A549 (cell line): ENCODE results near the gene LYRM7. TPM values are rescaled to one million over a fixed set of nuclear protein-coding genes. Genes with fewer than 3 reads are reported as not detected.

Experiments
- ATAC-seq, 2 experiments: fragments of 200-7000 bp in 1 of 2; fragments of >200 bp in 1 of 2; cut with Nextera tagmentation in 1 of 2; cut with Tn5 transposase in 1 of 2; 3 replicates each; pipeline versions ENCODE4 v1.8.0 to v1.9.1; 2018 to 2020; ENCODE audit warnings: mild to moderate bottlenecking in 1 of 2, moderate library complexity in 1 of 2
- CTCF ChIA-PET: fragments of 300-600 bp; sonication (Branson Sonifier 250); formaldehyde crosslinking; extraction: SDS; loops from one replicate; lab custom pipeline; 2021; ENCODE audit warnings: antibody characterized with exemption, inconsistent platforms; lab: Yijun Ruan, JAX
- POLR2A ChIA-PET: fragments of 350-600 bp; formaldehyde crosslinking; extraction: SDS; loops from one replicate; lab custom pipeline; 2021; ENCODE audit warnings: antibody characterized with exemption, inconsistent platforms; lab: Yijun Ruan, JAX
- DNase-seq, 2 experiments: peaks; one replicate each; pipeline versions ENCODE4 v3.0.0 to v3.0.0-alpha.2; 2011 to 2016; ENCODE audit warnings: low read depth in 1 of 2, low spot score in 1 of 2
- FAIRE-seq: peaks from 2 replicates; lab custom pipeline; 2011; peaks lifted over from hg19 to GRCh38; lab: Jason Lieb, UNC
- H3K27ac ChIP-seq, 2 experiments: fragments of >200 bp; sonication (Bioruptor Twin); formaldehyde crosslinking; 3 replicates each; pipeline ENCODE4 v1.5.1; 2016 to 2017
- H3K4me1 ChIP-seq: fragments of >200 bp; sonication (Bioruptor Twin); formaldehyde crosslinking; 3 replicates; pipeline ENCODE4 v1.6.1; 2016
- H3K4me2 ChIP-seq: fragments of >200 bp; sonication (Bioruptor Twin); formaldehyde crosslinking; 3 replicates; pipeline ENCODE4 v1.6.1; 2016
- H3K4me3 ChIP-seq: fragments of >200 bp; sonication (Bioruptor Twin); formaldehyde crosslinking; 3 replicates; pipeline ENCODE4 v1.5.1; 2016
- H3K9me3 ChIP-seq: fragments of >200 bp; sonication (Bioruptor Twin); formaldehyde crosslinking; 3 replicates; pipeline ENCODE4 v1.6.1; 2016
- ATOH8 ChIP-seq: fragments of 250-450 bp; sonication (Bioruptor Pico); IDR thresholded peaks from 2 replicates; pipeline ENCODE4 v1.5.0; 2020; ENCODE audit warnings: low read depth, mild to moderate bottlenecking, moderate library complexity
- CEBPB ChIP-seq, 2 experiments: fragments of >200 bp in 1 of 2; sonication (Bioruptor Twin) in 1 of 2; formaldehyde crosslinking in 1 of 2; IDR thresholded peaks; 2 replicates each; pipeline ENCODE4 v1.6.1; 2012 to 2016
- EP300 ChIP-seq, 2 experiments: fragments of >200 bp; sonication (Bioruptor Twin); formaldehyde crosslinking; IDR thresholded peaks; 2 replicates in 1 of 2; 3 replicates in 1 of 2; pipeline ENCODE4 v1.6.1; 2016 to 2017
- FOSB ChIP-seq: fragments of 250-450 bp; sonication (Bioruptor Pico); IDR thresholded peaks from 2 replicates; pipeline ENCODE4 v1.5.0; 2020; ENCODE audit warnings: mild to moderate bottlenecking, moderate library complexity
- FOSL2 ChIP-seq, 2 experiments: fragments of 450-650 bp in 1 of 2; fragments of >200 bp in 1 of 2; sonication (Bioruptor Twin) in 1 of 2; formaldehyde crosslinking; IDR thresholded peaks; 2 replicates each; pipeline versions ENCODE4 v1.5.0 to v1.6.1; 2016 to 2020; ENCODE audit warnings: mild to moderate bottlenecking in 1 of 2, moderate library complexity in 1 of 2
- HOXA7 ChIP-seq: fragments of 250-450 bp; sonication (Bioruptor Pico); IDR thresholded peaks from 2 replicates; pipeline ENCODE4 v1.5.0; 2020; ENCODE audit warnings: mild to moderate bottlenecking, moderate library complexity
- HOXB5 ChIP-seq: fragments of 250-450 bp; sonication (Bioruptor Pico); IDR thresholded peaks from 2 replicates; pipeline ENCODE4 v1.5.0; 2020; ENCODE audit warnings: mild to moderate bottlenecking, moderate library complexity
- JUNB ChIP-seq: fragments of >200 bp; sonication (Bioruptor Twin); formaldehyde crosslinking; IDR thresholded peaks from 2 replicates; pipeline ENCODE4 v1.6.1; 2016
- MAFK ChIP-seq: fragments of 450-650 bp; IDR thresholded peaks from 2 replicates; pipeline ENCODE4 v1.6.1; 2014; ENCODE audit not compliant: partially characterized antibody
- MAZ ChIP-seq: fragments of 150-350 bp; IDR thresholded peaks from 2 replicates; pipeline ENCODE4 v1.6.1; 2014; ENCODE audit warnings: antibody characterized with exemption, low read depth, low read length, borderline replicate concordance
- NFE2L2 ChIP-seq: fragments of 150-350 bp; conservative IDR thresholded peaks from 2 replicates; pipeline ENCODE4 v1.6.1; 2014; ENCODE audit warnings: low read length
- POLR2AphosphoS2 ChIP-seq: conservative IDR thresholded peaks from 2 replicates; pipeline ENCODE4 v1.6.1; 2012; ENCODE audit warnings: low read length, improper control_type of control experiment, inconsistent platforms
- RAD21 ChIP-seq, 2 experiments: fragments of >200 bp in 1 of 2; sonication (Bioruptor Twin) in 1 of 2; formaldehyde crosslinking in 1 of 2; IDR thresholded peaks in 1 of 2; conservative IDR thresholded peaks in 1 of 2; 2 replicates in 1 of 2; 3 replicates in 1 of 2; pipeline ENCODE4 v1.6.1; 2012 to 2018; ENCODE audit warnings: inconsistent platforms in 1 of 2
- RCOR1 ChIP-seq: fragments of 150-350 bp; IDR thresholded peaks from 2 replicates; pipeline ENCODE4 v1.6.1; 2014; ENCODE audit warnings: antibody characterized with exemption, low read length, low read depth
- RFX5 ChIP-seq: fragments of 450-650 bp; IDR thresholded peaks from 2 replicates; pipeline ENCODE4 v1.7.1; 2014; ENCODE audit warnings: antibody characterized with exemption, mild to moderate bottlenecking, moderate library complexity
- SMC3 ChIP-seq: fragments of >200 bp; sonication (Bioruptor Twin); formaldehyde crosslinking; IDR thresholded peaks from 3 replicates; pipeline ENCODE4 v1.6.1; 2018; ENCODE audit warnings: inconsistent platforms
- ZC3H11A ChIP-seq: fragments of 450-650 bp; IDR thresholded peaks from 2 replicates; pipeline ENCODE4 v1.6.1; 2014; ENCODE audit warnings: antibody characterized with exemption, mild to moderate bottlenecking
- ZFP36 ChIP-seq: fragments of 450-650 bp; IDR thresholded peaks from 2 replicates; pipeline ENCODE4 v1.6.1; 2014; ENCODE audit warnings: borderline replicate concordance; ENCODE audit not compliant: partially characterized antibody
- WGBS: methylation state at CpG from one replicate; pipeline ENCODE4 v1.1.6; 2017; ENCODE audit errors: missing lambda C conversion rate; 5-methylcytosine and 5-hydroxymethylcytosine counted together
- polyA plus RNA-seq, 4 experiments: library from polyadenylated mRNA; depleted of rRNA in 3 of 4; stranded (reverse); fragments of >200 nt; fragmentation: RNase III in 1 of 4; extraction: RNeasy Plus Mini Kit Qiagen cat#74134 plus additional on column Dnase treatment in 1 of 4; gene quantifications; 2 replicates in 3 of 4; 3 replicates in 1 of 4; pipeline ENCODE4 v1.2.3, GENCODE V29; 2011 to 2017
- TF ChIP-seq, protein P1 (sequence below): fragments of >200 bp; sonication (Bioruptor Twin); formaldehyde crosslinking; IDR thresholded peaks from 2 replicates; pipeline ENCODE4 v1.6.1; 2016
- TF ChIP-seq, protein P2 (sequence below): fragments of 150-350 bp; IDR thresholded peaks from 2 replicates; pipeline ENCODE4 v1.6.1; 2014; ENCODE audit warnings: low read depth, mild to moderate bottlenecking, low read length
- TF ChIP-seq, protein P3 (sequence below): fragments of 200-600 bp; sonication (generic); IDR thresholded peaks from 2 replicates; pipeline ENCODE4 v1.6.1; 2016; ENCODE audit warnings: antibody characterized with exemption, mild to moderate bottlenecking, moderate library complexity
- TF ChIP-seq, protein P4 (sequence below): fragments of >200 bp; sonication (Bioruptor Twin); formaldehyde crosslinking; IDR thresholded peaks from 3 replicates; pipeline ENCODE4 v1.5.1; 2016
- TF ChIP-seq, protein P5 (sequence below): IDR thresholded peaks from 2 replicates; pipeline ENCODE4 v1.6.1; 2012
- TF ChIP-seq, protein P6 (sequence below): fragments of 250-450 bp; sonication (Bioruptor Pico); IDR thresholded peaks from 2 replicates; pipeline ENCODE4 v1.5.0; 2021; ENCODE audit warnings: mild to moderate bottlenecking, moderate library complexity, borderline replicate concordance

The LYRM7 gene
- polyA plus RNA-seq, 2 of the 4 experiments (the other 2 are of a cell fraction): 6.2 to 11.1 TPM

DNA sequence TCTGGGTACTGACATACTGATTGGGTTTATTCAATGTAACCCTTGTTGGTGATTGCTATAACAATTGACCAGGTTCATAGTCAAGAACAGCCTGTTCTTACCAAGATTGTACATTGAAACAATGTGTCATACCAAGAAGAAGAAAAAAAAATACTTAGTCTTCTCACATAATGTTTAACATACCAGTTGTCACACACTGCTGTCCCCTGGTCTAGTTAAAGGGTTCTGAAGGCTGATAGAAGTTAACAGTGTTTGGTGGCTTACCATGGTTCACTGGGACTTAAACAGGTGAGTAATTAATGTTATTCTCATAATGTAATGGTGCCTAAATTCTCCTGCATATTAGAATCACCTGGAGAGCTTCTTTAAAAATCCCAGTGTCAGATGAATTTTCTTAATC lies 74.6 kb downstream of the LYRM7 start:
- FAIRE-seq: peak; percentile 51
- H3K9me3 ChIP-seq: peaks cover 19% of the 10 kb centered on the region
- TF ChIP-seq FOSB (no peak), EP300 (IDR thresholded peaks at IDR 0.05) (no peak), HOXB5 (no peak), ZFP36 (no peak), ATOH8 (CRISPR knock-in tag) (no peak), SMC3 (no peak)
- TF ChIP-seq, protein P1, sequence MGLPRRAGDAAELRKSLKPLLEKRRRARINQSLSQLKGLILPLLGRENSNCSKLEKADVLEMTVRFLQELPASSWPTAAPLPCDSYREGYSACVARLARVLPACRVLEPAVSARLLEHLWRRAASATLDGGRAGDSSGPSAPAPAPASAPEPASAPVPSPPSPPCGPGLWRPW: no peak
- TF ChIP-seq, protein P2, sequence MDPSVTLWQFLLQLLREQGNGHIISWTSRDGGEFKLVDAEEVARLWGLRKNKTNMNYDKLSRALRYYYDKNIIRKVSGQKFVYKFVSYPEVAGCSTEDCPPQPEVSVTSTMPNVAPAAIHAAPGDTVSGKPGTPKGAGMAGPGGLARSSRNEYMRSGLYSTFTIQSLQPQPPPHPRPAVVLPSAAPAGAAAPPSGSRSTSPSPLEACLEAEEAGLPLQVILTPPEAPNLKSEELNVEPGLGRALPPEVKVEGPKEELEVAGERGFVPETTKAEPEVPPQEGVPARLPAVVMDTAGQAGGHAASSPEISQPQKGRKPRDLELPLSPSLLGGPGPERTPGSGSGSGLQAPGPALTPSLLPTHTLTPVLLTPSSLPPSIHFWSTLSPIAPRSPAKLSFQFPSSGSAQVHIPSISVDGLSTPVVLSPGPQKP: no peak
- TF ChIP-seq, protein P3, sequence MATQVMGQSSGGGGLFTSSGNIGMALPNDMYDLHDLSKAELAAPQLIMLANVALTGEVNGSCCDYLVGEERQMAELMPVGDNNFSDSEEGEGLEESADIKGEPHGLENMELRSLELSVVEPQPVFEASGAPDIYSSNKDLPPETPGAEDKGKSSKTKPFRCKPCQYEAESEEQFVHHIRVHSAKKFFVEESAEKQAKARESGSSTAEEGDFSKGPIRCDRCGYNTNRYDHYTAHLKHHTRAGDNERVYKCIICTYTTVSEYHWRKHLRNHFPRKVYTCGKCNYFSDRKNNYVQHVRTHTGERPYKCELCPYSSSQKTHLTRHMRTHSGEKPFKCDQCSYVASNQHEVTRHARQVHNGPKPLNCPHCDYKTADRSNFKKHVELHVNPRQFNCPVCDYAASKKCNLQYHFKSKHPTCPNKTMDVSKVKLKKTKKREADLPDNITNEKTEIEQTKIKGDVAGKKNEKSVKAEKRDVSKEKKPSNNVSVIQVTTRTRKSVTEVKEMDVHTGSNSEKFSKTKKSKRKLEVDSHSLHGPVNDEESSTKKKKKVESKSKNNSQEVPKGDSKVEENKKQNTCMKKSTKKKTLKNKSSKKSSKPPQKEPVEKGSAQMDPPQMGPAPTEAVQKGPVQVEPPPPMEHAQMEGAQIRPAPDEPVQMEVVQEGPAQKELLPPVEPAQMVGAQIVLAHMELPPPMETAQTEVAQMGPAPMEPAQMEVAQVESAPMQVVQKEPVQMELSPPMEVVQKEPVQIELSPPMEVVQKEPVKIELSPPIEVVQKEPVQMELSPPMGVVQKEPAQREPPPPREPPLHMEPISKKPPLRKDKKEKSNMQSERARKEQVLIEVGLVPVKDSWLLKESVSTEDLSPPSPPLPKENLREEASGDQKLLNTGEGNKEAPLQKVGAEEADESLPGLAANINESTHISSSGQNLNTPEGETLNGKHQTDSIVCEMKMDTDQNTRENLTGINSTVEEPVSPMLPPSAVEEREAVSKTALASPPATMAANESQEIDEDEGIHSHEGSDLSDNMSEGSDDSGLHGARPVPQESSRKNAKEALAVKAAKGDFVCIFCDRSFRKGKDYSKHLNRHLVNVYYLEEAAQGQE: no peak
- no peak overlapping the region for H3K4me2 ChIP-seq
- DNase-seq: no peak
- no peak overlapping the region; a peak in 1 of 6 replicates for H3K27ac ChIP-seq
- peaks cover 29% of the 10 kb centered on the region for H3K4me1 ChIP-seq
- ChIA-PET CTCF (interaction anchor here (0.7 to 1.4 kb wide), 3 partner anchors 8 to 19 kb away, joined by 4 read pairs; no protein-coding TSS in a partner anchor), POLR2A (no interaction called here)
- no peak for ATAC-seq
- no peak overlapping the region for H3K4me3 ChIP-seq

GRCh38 chr5:131245948-131246347 lies 75.2 kb downstream of the LYRM7 start:
- 92% methylated on average over 2 of the region's 2 CpGs for WGBS
- ATAC-seq: no peak
- H3K9me3 ChIP-seq: peaks cover 19% of the 10 kb centered on the region
- no peak overlapping the region for H3K4me3 ChIP-seq
- no peak for FAIRE-seq
- H3K4me1 ChIP-seq: peaks cover 23% of the 10 kb centered on the region
- CTCF ChIA-PET: interaction anchor here (1.2 to 1.6 kb wide), 3 partner anchors 9 to 19 kb away, joined by 3 to 4 read pairs (median 4); no protein-coding TSS in a partner anchor
- no peak overlapping the region; a peak in 1 of 6 replicates for H3K27ac ChIP-seq
- TF ChIP-seq CEBPB (IDR thresholded peaks at IDR 0.05) (no peak), MAFK (peak; percentile 81), NFE2L2 (peak; percentile 64)
- no peak for DNase-seq
- no peak overlapping the region for H3K4me2 ChIP-seq
- POLR2A ChIA-PET: no interaction called here

DNA sequence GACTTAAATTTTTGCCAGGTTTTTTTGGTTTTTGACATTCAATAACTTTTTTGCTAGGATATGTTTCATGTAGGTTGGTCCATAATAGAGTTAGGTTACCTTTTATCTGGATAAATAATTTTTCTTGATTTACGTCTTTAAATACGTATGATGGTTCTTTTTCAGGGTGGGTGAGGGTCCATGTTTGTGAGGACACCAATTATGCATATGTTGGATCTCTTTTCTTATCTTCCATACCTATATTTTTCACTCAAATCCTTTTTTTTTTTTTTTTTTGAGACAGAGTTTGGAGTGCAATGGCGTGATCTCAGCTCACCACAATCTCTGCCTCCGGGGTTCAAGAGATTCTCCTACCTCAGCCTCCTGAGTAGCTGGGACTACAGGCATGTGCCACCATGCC lies 75.8 kb downstream of the LYRM7 start:
- ChIA-PET POLR2A (no interaction called here), CTCF (interaction anchor here (1.2 to 1.6 kb wide), 3 partner anchors 10 to 18 kb away, joined by 3 to 4 read pairs (median 4); no protein-coding TSS in a partner anchor)
- H3K9me3 ChIP-seq: peaks cover 19% of the 10 kb centered on the region
- no peak overlapping the region for H3K4me2 ChIP-seq
- TF ChIP-seq FOSL2 (IDR thresholded peaks at IDR 0.05): no peak
- TF ChIP-seq FOSL2 (CRISPR knock-in tag; IDR thresholded peaks at IDR 0.05): no peak
- TF ChIP-seq, protein P4, sequence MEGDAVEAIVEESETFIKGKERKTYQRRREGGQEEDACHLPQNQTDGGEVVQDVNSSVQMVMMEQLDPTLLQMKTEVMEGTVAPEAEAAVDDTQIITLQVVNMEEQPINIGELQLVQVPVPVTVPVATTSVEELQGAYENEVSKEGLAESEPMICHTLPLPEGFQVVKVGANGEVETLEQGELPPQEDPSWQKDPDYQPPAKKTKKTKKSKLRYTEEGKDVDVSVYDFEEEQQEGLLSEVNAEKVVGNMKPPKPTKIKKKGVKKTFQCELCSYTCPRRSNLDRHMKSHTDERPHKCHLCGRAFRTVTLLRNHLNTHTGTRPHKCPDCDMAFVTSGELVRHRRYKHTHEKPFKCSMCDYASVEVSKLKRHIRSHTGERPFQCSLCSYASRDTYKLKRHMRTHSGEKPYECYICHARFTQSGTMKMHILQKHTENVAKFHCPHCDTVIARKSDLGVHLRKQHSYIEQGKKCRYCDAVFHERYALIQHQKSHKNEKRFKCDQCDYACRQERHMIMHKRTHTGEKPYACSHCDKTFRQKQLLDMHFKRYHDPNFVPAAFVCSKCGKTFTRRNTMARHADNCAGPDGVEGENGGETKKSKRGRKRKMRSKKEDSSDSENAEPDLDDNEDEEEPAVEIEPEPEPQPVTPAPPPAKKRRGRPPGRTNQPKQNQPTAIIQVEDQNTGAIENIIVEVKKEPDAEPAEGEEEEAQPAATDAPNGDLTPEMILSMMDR: no peak
- TF ChIP-seq EP300 (IDR thresholded peaks at IDR 0.05): no peak
- TF ChIP-seq JUNB: no peak
- TF ChIP-seq POLR2AphosphoS2: no peak
- TF ChIP-seq RCOR1: no peak
- TF ChIP-seq, protein P5, sequence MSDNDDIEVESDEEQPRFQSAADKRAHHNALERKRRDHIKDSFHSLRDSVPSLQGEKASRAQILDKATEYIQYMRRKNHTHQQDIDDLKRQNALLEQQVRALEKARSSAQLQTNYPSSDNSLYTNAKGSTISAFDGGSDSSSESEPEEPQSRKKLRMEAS: no peak
- no peak for TF ChIP-seq RAD21 (conservative IDR thresholded peaks at IDR 0.05 in 1 of 2, IDR thresholded peaks at IDR 0.05 in 1 of 2)
- TF ChIP-seq HOXA7: no peak
- TF ChIP-seq RFX5: no peak
- TF ChIP-seq, protein P6, sequence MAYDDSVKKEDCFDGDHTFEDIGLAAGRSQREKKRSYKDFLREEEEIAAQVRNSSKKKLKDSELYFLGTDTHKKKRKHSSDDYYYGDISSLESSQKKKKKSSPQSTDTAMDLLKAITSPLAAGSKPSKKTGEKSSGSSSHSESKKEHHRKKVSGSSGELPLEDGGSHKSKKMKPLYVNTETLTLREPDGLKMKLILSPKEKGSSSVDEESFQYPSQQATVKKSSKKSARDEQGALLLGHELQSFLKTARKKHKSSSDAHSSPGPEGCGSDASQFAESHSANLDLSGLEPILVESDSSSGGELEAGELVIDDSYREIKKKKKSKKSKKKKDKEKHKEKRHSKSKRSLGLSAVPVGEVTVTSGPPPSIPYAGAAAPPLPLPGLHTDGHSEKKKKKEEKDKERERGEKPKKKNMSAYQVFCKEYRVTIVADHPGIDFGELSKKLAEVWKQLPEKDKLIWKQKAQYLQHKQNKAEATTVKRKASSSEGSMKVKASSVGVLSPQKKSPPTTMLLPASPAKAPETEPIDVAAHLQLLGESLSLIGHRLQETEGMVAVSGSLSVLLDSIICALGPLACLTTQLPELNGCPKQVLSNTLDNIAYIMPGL: no peak
- TF ChIP-seq SMC3: no peak
- no peak for TF ChIP-seq MAZ
- no peak for TF ChIP-seq ZC3H11A
- no peak overlapping the region for H3K27ac ChIP-seq
- DNase-seq (no peak), FAIRE-seq (no peak), ATAC-seq (no peak)
- WGBS: 62% methylated on average over 4 of the region's 4 CpGs
- no peak overlapping the region for H3K4me3 ChIP-seq
- H3K4me1 ChIP-seq: peaks cover 19% of the 10 kb centered on the region
